ENCODE results near the gene TSPEAR. TPM values are rescaled to one million over a fixed set of nuclear protein-coding genes. Genes with fewer than 3 reads are reported as not detected.

TSPEAR gene
- total RNA-seq, 2 experiments from 2014 or later, result not detected

DNA sequence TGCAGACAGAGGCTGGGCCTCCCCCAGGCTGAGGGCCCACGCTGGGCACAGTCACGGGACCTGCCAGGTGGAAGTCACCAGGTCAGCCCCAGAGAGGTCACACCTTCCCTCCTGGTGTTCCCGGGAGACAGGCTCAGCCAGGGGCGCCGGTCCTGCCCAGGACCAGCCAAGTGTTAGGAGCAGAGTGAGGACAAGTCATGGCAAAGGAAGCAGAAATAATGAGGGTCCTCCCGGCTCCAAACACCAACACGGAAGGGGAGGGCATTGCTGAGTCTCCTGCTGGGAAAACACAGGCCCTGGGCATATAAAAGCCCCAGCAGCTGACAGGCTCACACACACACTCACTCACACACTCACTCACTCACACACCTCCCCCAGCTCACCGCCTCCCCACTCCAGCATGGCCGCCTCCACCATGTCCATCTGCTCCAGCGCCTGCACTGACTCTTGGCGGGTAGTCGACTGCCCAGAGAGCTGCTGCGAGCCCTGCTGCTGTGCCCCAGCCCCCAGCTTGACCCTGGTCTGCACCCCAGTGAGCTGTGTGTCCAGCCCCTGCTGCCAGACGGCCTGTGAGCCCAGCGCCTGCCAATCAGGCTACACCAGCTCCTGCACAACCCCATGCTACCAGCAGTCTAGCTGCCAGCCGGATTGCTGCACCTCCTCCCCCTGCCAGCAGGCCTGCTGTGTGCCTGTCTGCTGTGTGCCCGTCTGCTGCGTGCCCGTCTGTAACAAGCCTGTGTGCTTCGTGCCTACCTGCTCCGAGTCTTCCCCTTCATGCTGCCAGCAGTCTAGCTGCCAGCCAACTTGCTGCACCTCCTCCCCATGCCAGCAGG lies 74.1 kb downstream of the TSPEAR start, which contains the start of gene KRTAP10-10:
Gene KRTAP10-10 (plus strand): TSS at position 339 of the 833 bp plus-strand sequence. CDS start 62 bp downstream, at position 401.
- H3K79me2 ChIP-seq (ENCODE audit: insufficient read depth, low read depth, low read length), result no peaks in the 10 kb centered on the region
- no peak within 1 kb of the TSS for H3K4me2 ChIP-seq (ENCODE audit: low read length)
- H3K27ac ChIP-seq (ENCODE audit: low read depth, low read length, poor library complexity, severe bottlenecking), result no peak within 1 kb of the TSS
- intact Hi-C loops (cut with micrococcal nuclease; ENCODE audit: unreplicated experiment), result no loop called here
- no peak within 1 kb of the TSS for H2AFZ ChIP-seq (ENCODE audit: low read length)
- ChIA-PET CTCF (ENCODE audit: unreplicated experiment) (no interaction called here), POLR2A (no interaction called here)
- no peaks in the 10 kb centered on the region for H3K4me1 ChIP-seq (ENCODE audit: insufficient read depth, low read length, poor library complexity, severe bottlenecking)
- TF ChIP-seq EZH2phosphoT487 (IDR thresholded peaks at IDR 0.05; ENCODE audit: borderline replicate concordance, low read depth, low read length), result no peak
- TF ChIP-seq, protein P1, sequence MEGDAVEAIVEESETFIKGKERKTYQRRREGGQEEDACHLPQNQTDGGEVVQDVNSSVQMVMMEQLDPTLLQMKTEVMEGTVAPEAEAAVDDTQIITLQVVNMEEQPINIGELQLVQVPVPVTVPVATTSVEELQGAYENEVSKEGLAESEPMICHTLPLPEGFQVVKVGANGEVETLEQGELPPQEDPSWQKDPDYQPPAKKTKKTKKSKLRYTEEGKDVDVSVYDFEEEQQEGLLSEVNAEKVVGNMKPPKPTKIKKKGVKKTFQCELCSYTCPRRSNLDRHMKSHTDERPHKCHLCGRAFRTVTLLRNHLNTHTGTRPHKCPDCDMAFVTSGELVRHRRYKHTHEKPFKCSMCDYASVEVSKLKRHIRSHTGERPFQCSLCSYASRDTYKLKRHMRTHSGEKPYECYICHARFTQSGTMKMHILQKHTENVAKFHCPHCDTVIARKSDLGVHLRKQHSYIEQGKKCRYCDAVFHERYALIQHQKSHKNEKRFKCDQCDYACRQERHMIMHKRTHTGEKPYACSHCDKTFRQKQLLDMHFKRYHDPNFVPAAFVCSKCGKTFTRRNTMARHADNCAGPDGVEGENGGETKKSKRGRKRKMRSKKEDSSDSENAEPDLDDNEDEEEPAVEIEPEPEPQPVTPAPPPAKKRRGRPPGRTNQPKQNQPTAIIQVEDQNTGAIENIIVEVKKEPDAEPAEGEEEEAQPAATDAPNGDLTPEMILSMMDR (conservative IDR thresholded peaks at IDR 0.05; ENCODE audit: low read length), result no peak
- no peaks in the 10 kb centered on the region for H4K20me1 ChIP-seq (ENCODE audit: insufficient read depth, low read length)
- H3K9me3 ChIP-seq (ENCODE audit: low read length), result no peaks in the 10 kb centered on the region
- H3K36me3 ChIP-seq (ENCODE audit: insufficient read depth, low read length), result no peaks in the 10 kb centered on the region
- H3K9me2 ChIP-seq (ENCODE audit: insufficient read depth, low read length), result no peaks in the 10 kb centered on the region
- no peak for DNase-seq (ENCODE audit: low spot score)
- no TSS peak for BruUV-seq (replicated peaks)
- no peak within 1 kb of the TSS for H3K4me3 ChIP-seq (ENCODE audit: low read depth, low read length, poor library complexity, severe bottlenecking)

DNA sequence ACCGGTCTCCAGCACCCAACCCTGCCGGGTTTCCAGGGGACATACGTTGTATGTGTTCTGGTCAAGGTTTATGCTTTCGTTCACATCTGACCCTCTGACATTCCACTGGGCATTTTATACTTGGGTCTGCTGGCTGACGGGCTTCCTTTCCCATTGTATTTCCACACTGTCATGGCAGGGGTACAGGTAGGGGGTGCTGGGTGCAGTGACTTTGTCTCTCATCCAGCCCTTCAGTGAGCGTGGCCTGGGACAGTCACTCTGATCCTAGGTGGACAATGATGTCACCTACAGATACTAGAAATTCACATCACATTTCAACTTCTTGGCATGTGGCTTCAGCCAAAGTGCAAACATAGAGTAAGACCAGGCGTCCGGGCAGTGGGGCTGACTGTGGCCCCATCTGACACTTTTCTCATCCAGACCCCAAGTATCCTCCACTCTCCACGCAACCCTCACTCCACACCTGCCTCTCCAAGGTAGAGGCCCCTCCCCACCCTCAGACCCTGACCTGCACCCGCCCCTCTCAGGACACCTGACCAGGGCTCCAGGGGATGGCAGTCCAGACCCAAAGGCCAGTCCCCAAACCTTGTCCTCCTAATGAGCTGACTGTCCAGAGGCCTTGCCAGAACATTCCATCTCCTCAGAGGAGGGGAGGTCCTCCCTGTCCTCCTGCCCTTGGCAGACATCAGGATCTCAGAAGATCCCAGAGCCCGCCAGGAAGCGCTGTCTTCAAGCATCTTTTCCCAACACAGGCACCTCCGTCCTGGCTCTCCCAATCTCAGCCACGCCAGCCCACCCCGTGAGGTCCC lies 75.0 kb downstream of the TSPEAR start:
- TF ChIP-seq EZH2phosphoT487 (IDR thresholded peaks at IDR 0.05; ENCODE audit: borderline replicate concordance, low read depth, low read length), result no peak
- TF ChIP-seq, protein P1 (conservative IDR thresholded peaks at IDR 0.05; ENCODE audit: low read length), result no peak
- H3K36me3 ChIP-seq (ENCODE audit: insufficient read depth, low read length), result no peaks in the 10 kb centered on the region
- H3K4me1 ChIP-seq (ENCODE audit: insufficient read depth, low read length, poor library complexity, severe bottlenecking), result no peaks in the 10 kb centered on the region
- H2AFZ ChIP-seq (ENCODE audit: low read length), result no peak overlapping the region
- ChIA-PET POLR2A (no interaction called here), CTCF (ENCODE audit: unreplicated experiment) (no interaction called here)
- H3K79me2 ChIP-seq (ENCODE audit: insufficient read depth, low read depth, low read length), result no peaks in the 10 kb centered on the region
- H3K27ac ChIP-seq (ENCODE audit: low read depth, low read length, poor library complexity, severe bottlenecking), result no peak overlapping the region
- intact Hi-C loops (cut with micrococcal nuclease; ENCODE audit: unreplicated experiment), result no loop called here
- no TSS peak for BruUV-seq (replicated peaks)
- H3K9me3 ChIP-seq (ENCODE audit: low read length), result no peaks in the 10 kb centered on the region
- no peaks in the 10 kb centered on the region for H3K9me2 ChIP-seq (ENCODE audit: insufficient read depth, low read length)
- H3K4me3 ChIP-seq (ENCODE audit: low read depth, low read length, poor library complexity, severe bottlenecking), result no peak overlapping the region
- DNase-seq (ENCODE audit: low spot score), result no peak
- no peak overlapping the region for H3K4me2 ChIP-seq (ENCODE audit: low read length)
- no peaks in the 10 kb centered on the region for H4K20me1 ChIP-seq (ENCODE audit: insufficient read depth, low read length)

Data from OCI-LY7 (cell line).